Naive thymus-derived CD8-positive, alpha-beta T cell (primary cell): Measurements from ENCODE around the gene SORCS2. TPM values are rescaled to one million over a fixed set of nuclear protein-coding genes. Genes with fewer than 3 reads are reported as not detected.

ENCODE experiments used
- microRNA-seq: library from miRNA; unstranded; fragments of <30 nt; microRNA quantifications from one replicate; pipeline ENCODE4 v1.2.0, GENCODE V29; 2022; ENCODE audit warnings: borderline microRNAs expressed
- polyA plus RNA-seq, 3 donors: library from polyadenylated mRNA; unstranded; fragments of 300-500 nt; fragmentation: Illumina TruSeq; gene quantifications; one replicate each; pipeline ENCODE4 v1.2.3, GENCODE V29; 2021
- total RNA-seq, 8 experiments: library from RNA in 2 of 8; stranded (reverse) in 2 of 8; gene quantifications; one replicate each; pipeline ENCODE4 v1.2.3 and lab custom pipeline; 2021 to 2026

Gene SORCS2
- total and polyA plus RNA-seq, 5 experiments from 2014 or later: not detected

Small RNA genes within 50 kb of the gene (microRNA-seq; reads per million reads assigned to microRNA genes)
- gene MIR4274 (not detected), gene MIR4798 (not detected)

Other genes starting within 250 kb of the SORCS2 start
- gene TADA2B, start 149.2 kb upstream of the SORCS2 start, total RNA-seq: 10 to 100 TPM; 50.5 to 55.2 TPM
- 1 to 10 TPM; 2.6 to 4.8 (median 4.5) TPM for gene TADA2B, start 149.2 kb upstream of the SORCS2 start, polyA plus RNA-seq
- 10 to 100 TPM; 37.8 to 39.7 TPM for gene GRPEL1, start 124.5 kb upstream of the SORCS2 start, total RNA-seq
- 10 to 100 TPM; 31.4 to 47.6 (median 36.3) TPM for gene GRPEL1, start 124.5 kb upstream of the SORCS2 start, polyA plus RNA-seq
- not detected for gene PSAPL1, start 242.4 kb downstream of the SORCS2 start, total RNA-seq
- gene PSAPL1, start 242.4 kb downstream of the SORCS2 start, polyA plus RNA-seq: not detected